BJ (cell line): ENCODE data around the gene SGTB. TPM values are rescaled to one million over a fixed set of nuclear protein-coding genes. Genes with fewer than 3 reads are reported as not detected.

ENCODE experiments used
- CTCF ChIA-PET: fragments of 350-600 bp; formaldehyde crosslinking; extraction: SDS; loops from one replicate; lab custom pipeline; 2021; ENCODE audit warnings: antibody characterized with exemption, inconsistent platforms; lab: Yijun Ruan, JAX
- POLR2A ChIA-PET: fragments of 300-600 bp; sonication (Branson Sonifier 250); formaldehyde crosslinking; extraction: SDS; loops from one replicate; lab custom pipeline; 2021; ENCODE audit warnings: antibody characterized with exemption; lab: Charles Lee
- DNase-seq: peaks from one replicate; pipeline ENCODE4 v3.0.0-alpha.2; 2011; ENCODE audit warnings: low read depth
- H3K27me3 ChIP-seq: 2 replicates; pipeline ENCODE4 v1.6.0; 2011; ENCODE audit warnings: low read length; ENCODE audit not compliant: control insufficient read depth, insufficient read depth
- H3K36me3 ChIP-seq: 2 replicates; pipeline ENCODE4 v1.5.1; 2011; ENCODE audit warnings: low read length; ENCODE audit not compliant: control insufficient read depth, insufficient read depth
- H3K4me3 ChIP-seq: 2 replicates; pipeline ENCODE4 v1.5.1; 2011; ENCODE audit warnings: low read depth, mild to moderate bottlenecking, control low read depth, low read length
- CTCF ChIP-seq: IDR thresholded peaks from 2 replicates; pipeline ENCODE4 v1.5.1; 2011; ENCODE audit warnings: low read depth, mild to moderate bottlenecking, control low read depth, inconsistent platforms, low read length, moderate library complexity; ENCODE audit not compliant: insufficient read depth
- polyA plus RNA-seq: library from polyadenylated mRNA; depleted of rRNA; stranded (reverse); fragments of >200 nt; gene quantifications from 2 replicates; pipeline ENCODE4 v1.2.3, GENCODE V29; 2011

Gene SGTB
- polyA plus RNA-seq, 1 experiment, result 6.5 TPM

GRCh38 chr5:65708145-65708544 is 13.8 kb downstream of the SGTB start:
- POLR2A ChIA-PET, result no interaction called here
- Histone ChIP-seq H3K27me3 (no peaks in the 10 kb centered on the region), H3K36me3 (peaks cover 3% of the 10 kb centered on the region; the same call in 1 of the 2 replicates), H3K4me3 (no peak overlapping the region)
- no peak for TF ChIP-seq CTCF
- CTCF ChIA-PET, result no interaction called here
- DNase-seq, result no peak

- no peak for TF ChIP-seq CTCF
- Histone ChIP-seq H3K4me3 (no peak overlapping the region), H3K27me3 (no peaks in the 10 kb centered on the region), H3K36me3 (peaks cover 3% of the 10 kb centered on the region; the same call in 1 of the 2 replicates)
- CTCF ChIA-PET, result no interaction called here
- POLR2A ChIA-PET, result no interaction called here
- no peak for DNase-seq
These were observed 14.2 kb downstream of the SGTB start for GRCh38 chr5:65707663-65708062.

GRCh38 chr5:65704621-65705239 is 17.2 kb downstream of the SGTB start:
- Histone ChIP-seq H3K4me3 (no peak overlapping the region), H3K27me3 (no peaks in the 10 kb centered on the region), H3K36me3 (no peaks in the 10 kb centered on the region)
- ChIA-PET CTCF (interaction anchor here (0.5 kb wide), 1 partner anchor 243 kb away, joined by 3 read pairs; no protein-coding TSS in a partner anchor), POLR2A (no interaction called here)
- DNase-seq, result no peak
- TF ChIP-seq CTCF, result no peak

GRCh38 chr5:65702036-65702435 is 19.9 kb downstream of the SGTB start:
- no peak for TF ChIP-seq CTCF
- ChIA-PET CTCF (no interaction called here), POLR2A (no interaction called here)
- Histone ChIP-seq H3K27me3 (no peaks in the 10 kb centered on the region), H3K4me3 (no peak overlapping the region), H3K36me3 (no peaks in the 10 kb centered on the region)
- DNase-seq, result no peak

GRCh38 chr5:65699338-65699737 is 22.6 kb downstream of the SGTB start:
- H3K27me3 ChIP-seq, result no peaks in the 10 kb centered on the region
- ChIA-PET POLR2A (no interaction called here), CTCF (no interaction called here)
- no peak for TF ChIP-seq CTCF
- no peaks in the 10 kb centered on the region for H3K36me3 ChIP-seq
- no peak overlapping the region for H3K4me3 ChIP-seq
- no peak for DNase-seq
